Measurements from ENCODE around the gene XYLT1. TPM values are rescaled to one million over a fixed set of nuclear protein-coding genes. Genes with fewer than 3 reads are reported as not detected.
"Not testable (repeated sequence)": the region's sequence is repeated elsewhere in the genome, so short reads cannot be mapped to it uniquely, and the experiment has no call there.

Gene XYLT1, protein sequence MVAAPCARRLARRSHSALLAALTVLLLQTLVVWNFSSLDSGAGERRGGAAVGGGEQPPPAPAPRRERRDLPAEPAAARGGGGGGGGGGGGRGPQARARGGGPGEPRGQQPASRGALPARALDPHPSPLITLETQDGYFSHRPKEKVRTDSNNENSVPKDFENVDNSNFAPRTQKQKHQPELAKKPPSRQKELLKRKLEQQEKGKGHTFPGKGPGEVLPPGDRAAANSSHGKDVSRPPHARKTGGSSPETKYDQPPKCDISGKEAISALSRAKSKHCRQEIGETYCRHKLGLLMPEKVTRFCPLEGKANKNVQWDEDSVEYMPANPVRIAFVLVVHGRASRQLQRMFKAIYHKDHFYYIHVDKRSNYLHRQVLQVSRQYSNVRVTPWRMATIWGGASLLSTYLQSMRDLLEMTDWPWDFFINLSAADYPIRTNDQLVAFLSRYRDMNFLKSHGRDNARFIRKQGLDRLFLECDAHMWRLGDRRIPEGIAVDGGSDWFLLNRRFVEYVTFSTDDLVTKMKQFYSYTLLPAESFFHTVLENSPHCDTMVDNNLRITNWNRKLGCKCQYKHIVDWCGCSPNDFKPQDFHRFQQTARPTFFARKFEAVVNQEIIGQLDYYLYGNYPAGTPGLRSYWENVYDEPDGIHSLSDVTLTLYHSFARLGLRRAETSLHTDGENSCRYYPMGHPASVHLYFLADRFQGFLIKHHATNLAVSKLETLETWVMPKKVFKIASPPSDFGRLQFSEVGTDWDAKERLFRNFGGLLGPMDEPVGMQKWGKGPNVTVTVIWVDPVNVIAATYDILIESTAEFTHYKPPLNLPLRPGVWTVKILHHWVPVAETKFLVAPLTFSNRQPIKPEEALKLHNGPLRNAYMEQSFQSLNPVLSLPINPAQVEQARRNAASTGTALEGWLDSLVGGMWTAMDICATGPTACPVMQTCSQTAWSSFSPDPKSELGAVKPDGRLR
- total RNA-seq, result 0.94 and 1.4 TPM in 2 replicates
- polyA plus RNA-seq (2012), result 0.92 TPM

GRCh38 chr16:17470908-17471718 is at the start of gene XYLT1:
Gene XYLT1 (minus strand): TSS chr16:17470960. CDS start chr16:17470796, 164 bp downstream.
- DNase-seq (ENCODE audit: low read depth), result peak; percentile 40

GRCh38 chr16:17520111-17520510 is 49.4 kb upstream of the XYLT1 start:
- no peak for DNase-seq (ENCODE audit: low read depth)

GRCh38 chr16:17519101-17519955 is 48.6 kb upstream of the XYLT1 start:
- DNase-seq (ENCODE audit: low read depth), result no peak

- no peak for DNase-seq (ENCODE audit: low read depth)
Measured at GRCh38 chr16:17518441-17518840, 47.7 kb upstream of the XYLT1 start.

DNA sequence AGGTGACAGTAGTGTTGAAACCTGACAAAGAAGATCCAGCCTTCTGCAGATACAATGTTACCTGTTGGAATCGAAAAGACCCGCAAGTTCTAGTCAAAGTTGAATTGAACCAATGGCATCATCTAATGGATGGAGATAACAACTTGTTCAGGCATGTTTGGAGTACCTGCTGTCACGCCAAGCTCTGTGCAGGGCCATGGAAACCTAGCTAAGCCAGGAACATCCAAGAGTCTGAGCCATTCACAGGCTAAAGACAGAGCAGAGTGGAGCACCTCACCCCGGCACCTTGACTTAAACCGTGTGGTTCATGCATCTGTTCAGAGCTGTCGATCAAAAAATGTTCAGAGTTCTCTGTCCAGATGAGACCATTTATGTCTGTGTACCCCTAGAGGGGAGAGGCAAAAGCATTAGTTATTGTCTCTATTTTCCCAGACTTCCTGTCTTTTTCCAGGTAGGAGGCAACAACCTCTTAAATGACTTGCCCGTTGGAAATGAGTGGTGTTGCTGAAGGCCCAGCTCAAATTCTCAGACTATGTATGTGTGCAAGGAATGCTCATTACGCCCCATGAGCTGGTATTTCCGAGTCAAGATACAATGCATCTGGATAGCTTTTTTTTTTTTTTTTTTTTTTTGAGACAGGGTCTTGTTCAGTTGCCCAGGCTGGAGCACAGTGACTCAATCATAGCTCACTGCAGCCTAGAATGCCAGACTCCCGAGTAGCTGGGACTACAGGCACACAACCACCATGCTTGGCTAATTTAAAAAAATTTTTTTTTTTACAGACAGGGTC is 44.9 kb upstream of the XYLT1 start:
- no peak for DNase-seq (ENCODE audit: low read depth)

DNA sequence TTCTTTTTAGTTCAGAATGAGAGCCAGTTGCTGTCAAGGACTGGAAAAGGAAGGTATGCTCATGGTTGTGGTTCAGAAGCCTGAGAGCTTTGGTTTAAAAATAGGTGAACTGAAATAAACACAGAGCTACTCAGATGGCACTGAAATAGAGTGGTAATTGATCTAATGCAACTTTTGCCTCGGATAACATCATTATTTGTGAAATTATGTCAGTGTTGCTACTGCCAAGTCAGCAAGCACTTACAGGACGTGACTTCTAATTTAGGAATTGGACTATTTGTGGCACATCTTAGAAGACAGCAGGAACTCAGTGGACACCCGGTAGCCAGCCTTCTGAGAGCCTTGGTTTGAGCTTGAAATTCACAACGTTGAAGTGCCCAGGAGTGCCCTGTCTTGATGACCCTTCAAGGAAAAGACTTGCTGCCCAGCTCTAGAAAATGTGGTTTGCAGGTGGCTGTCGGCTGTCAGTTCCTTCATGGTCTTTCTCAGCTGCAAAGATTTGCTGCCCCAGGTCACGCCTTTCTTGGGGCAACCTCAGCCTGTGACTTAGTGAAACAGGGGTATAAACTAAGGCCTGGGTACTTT is 42.0 kb upstream of the XYLT1 start:
- DNase-seq (ENCODE audit: low read depth), result peak; percentile 2

DNA sequence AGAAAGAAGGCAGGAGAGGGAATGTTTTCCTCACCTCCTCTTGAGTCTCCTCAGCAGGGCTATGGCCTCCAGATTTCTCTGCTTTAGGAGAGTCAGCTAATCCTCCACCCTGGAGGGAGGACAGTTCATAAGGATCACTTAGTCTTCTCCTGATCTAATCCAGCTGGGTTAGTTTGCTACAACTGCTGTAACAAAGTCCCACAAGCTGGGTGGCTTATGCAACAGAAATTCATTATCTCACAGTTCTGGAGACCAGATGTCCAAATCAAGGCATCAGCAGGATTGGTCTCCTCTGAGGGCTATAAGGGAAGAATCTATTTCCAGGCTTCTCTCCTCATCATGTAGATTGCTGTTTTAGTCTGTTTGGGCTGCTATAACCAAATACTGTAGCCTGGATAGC is 40.6 kb upstream of the XYLT1 start:
- no peak for DNase-seq (ENCODE audit: low read depth)

DNA sequence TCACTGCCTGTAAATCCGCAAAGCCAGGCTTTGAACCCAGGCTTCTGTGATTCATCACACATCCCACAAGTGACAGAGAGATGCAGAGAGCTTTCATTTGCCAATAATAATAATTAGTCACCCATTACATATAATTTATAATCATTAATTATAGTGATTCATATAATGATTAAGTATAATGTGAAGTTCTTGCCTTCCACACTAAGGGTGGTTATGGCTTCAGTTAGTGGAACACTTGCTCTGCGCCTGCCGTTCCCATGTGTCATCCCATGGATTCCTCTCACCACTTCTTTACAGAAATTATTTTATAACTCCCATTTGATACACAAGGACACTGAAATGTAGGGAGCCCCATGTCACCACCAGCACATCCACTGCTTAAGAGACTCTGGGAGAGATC is 39.8 kb upstream of the XYLT1 start:
- no peak for DNase-seq (ENCODE audit: low read depth)

GRCh38 chr16:17509194-17509593 is 38.4 kb upstream of the XYLT1 start:
- no peak for DNase-seq (ENCODE audit: low read depth)

GRCh38 chr16:17508303-17508702 is 37.5 kb upstream of the XYLT1 start:
- no peak for DNase-seq (ENCODE audit: low read depth)

GRCh38 chr16:17507516-17507915 is 36.8 kb upstream of the XYLT1 start:
- not testable (repeated sequence) for DNase-seq (ENCODE audit: low read depth)

- not testable (repeated sequence) for DNase-seq (ENCODE audit: low read depth)
Measured at GRCh38 chr16:17505828-17506227, 35.1 kb upstream of the XYLT1 start.

DNA sequence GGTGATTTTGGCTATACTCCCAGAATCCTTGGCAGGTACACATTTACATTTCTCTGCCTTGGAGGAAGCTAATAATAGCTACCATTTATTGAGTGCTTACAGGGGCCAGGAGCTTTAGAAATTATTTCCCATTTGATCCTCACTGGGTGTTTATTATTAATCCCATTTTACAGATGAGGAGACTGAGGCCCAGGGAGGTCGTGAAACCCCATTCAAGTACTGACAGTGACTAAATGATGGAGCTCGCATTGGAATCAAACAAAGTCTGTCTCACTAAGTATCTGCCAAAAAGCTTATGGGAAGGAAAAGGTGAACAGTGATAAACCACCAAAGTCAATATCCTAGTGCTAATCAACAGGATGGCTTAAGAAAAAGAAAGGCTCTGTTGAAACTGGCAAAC is 33.3 kb upstream of the XYLT1 start:
- DNase-seq (ENCODE audit: low read depth), result no peak

GRCh38 chr16:17503331-17503730 is 32.6 kb upstream of the XYLT1 start:
- no peak for DNase-seq (ENCODE audit: low read depth)

GRCh38 chr16:17501321-17501720 is 30.6 kb upstream of the XYLT1 start:
- no peak for DNase-seq (ENCODE audit: low read depth)

- no peak for DNase-seq (ENCODE audit: low read depth)
Measured at GRCh38 chr16:17499223-17499902, 28.6 kb upstream of the XYLT1 start.

- DNase-seq (ENCODE audit: low read depth), result no peak
Measured at GRCh38 chr16:17497648-17498047, 26.9 kb upstream of the XYLT1 start.

DNA sequence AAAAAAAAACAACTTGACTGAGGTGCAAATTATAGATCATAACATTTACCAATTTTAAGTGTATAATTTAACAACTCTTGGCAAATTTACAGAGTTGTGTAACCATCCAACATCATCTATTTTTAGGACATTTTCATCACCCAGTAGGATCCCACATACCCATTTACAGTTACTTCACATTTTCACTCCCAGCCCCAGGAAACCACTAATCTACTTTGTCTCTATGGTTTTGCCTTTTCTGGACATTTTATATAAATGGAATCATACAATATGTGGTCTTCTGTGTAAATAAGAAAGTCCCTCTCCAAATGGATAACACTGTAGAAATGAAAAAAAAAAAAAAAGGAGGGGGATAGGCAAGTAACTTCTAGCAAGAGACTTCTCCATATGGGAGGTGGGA is 26.1 kb upstream of the XYLT1 start:
- no peak for DNase-seq (ENCODE audit: low read depth)

Data from myocyte (in vitro differentiated cells).